DND-41 (cell line): Measurements from ENCODE around the gene FAM53B.

ENCODE experiments used
- ATAC-seq: fragments of 200-7000 bp; cut with Tn5 transposase; 3 replicates; pipeline ENCODE4 v1.9.1; 2021; ENCODE audit warnings: low read depth; ENCODE audit not compliant: insufficient read depth
- DNase-seq: peaks from one replicate; pipeline ENCODE4 v3.0.0-alpha.2; 2020
- H2AFZ ChIP-seq: 2 replicates; pipeline ENCODE4 v1.6.0; 2012; ENCODE audit warnings: low read depth, low read length
- H3K27ac ChIP-seq: 2 replicates; pipeline ENCODE4 v1.5.1; 2012; ENCODE audit warnings: low read length, inconsistent platforms
- H3K27me3 ChIP-seq: fragments of 200-600 bp; sonication (generic); 2 replicates; pipeline ENCODE4 v1.6.0; 2012; ENCODE audit warnings: low read length, mild to moderate bottlenecking, inconsistent platforms; ENCODE audit not compliant: insufficient read depth, poor library complexity
- H3K36me3 ChIP-seq: 2 replicates; pipeline ENCODE4 v1.5.1; 2012; ENCODE audit warnings: low read length, inconsistent platforms; ENCODE audit not compliant: insufficient read depth
- H3K4me1 ChIP-seq: 2 replicates; pipeline ENCODE4 v1.5.1; 2012; ENCODE audit warnings: mild to moderate bottlenecking, low read length; ENCODE audit not compliant: insufficient read depth
- H3K4me2 ChIP-seq: 2 replicates; pipeline ENCODE4 v1.6.0; 2012; ENCODE audit warnings: mild to moderate bottlenecking, moderate library complexity, low read length, inconsistent platforms; ENCODE audit not compliant: insufficient read depth
- H3K4me3 ChIP-seq, 2 experiments: fragments of 200-600 bp in 1 of 2; shearing (Covaris generic) in 1 of 2; 2 replicates each; pipeline ENCODE4 v1.5.1; 2012 to 2016; ENCODE audit warnings: inconsistent platforms in 2 of 2, low read length in 2 of 2, mild to moderate bottlenecking in 2 of 2, low read depth in 1 of 2, moderate library complexity in 1 of 2
- H3K79me2 ChIP-seq: 2 replicates; pipeline ENCODE4 v1.6.0; 2012; ENCODE audit warnings: low read length, inconsistent platforms; ENCODE audit not compliant: insufficient read depth
- H3K9ac ChIP-seq: 2 replicates; pipeline ENCODE4 v1.6.0; 2012; ENCODE audit warnings: low read depth, mild to moderate bottlenecking, inconsistent platforms, low read length, moderate library complexity
- H3K9me3 ChIP-seq: 2 replicates; pipeline ENCODE4 v1.5.1; 2012; ENCODE audit warnings: low read length, moderate library complexity, mild to moderate bottlenecking, inconsistent platforms; ENCODE audit not compliant: insufficient read depth, severe bottlenecking
- H4K20me1 ChIP-seq: 2 replicates; pipeline ENCODE4 v1.6.0; 2012; ENCODE audit warnings: low read length; ENCODE audit not compliant: insufficient read depth
- CTCF ChIP-seq: IDR thresholded peaks from 2 replicates; pipeline ENCODE4 v1.5.1; 2012; ENCODE audit warnings: borderline replicate concordance, low read length, moderate library complexity, mild to moderate bottlenecking; ENCODE audit not compliant: poor library complexity, severe bottlenecking; ENCODE audit errors: extremely low read depth
- EZH2 ChIP-seq: IDR thresholded peaks from 3 replicates; pipeline ENCODE4 v1.6.1; 2012; ENCODE audit warnings: borderline replicate concordance, low read depth, mild to moderate bottlenecking, moderate library complexity, low read length, inconsistent platforms; ENCODE audit not compliant: severe bottlenecking

FAM53B gene

GRCh38 chr10:124650263-124650662 lies 93.9 kb downstream of the FAM53B start:
- no peak overlapping the region for H2AFZ ChIP-seq
- H3K27ac ChIP-seq: peak overlapping the region; percentile 99
- ATAC-seq: no peak
- peak overlapping the region in 1 of 2 experiments; percentile 7; a peak in 1 of 4 replicates for H3K4me3 ChIP-seq
- no peaks in the 10 kb centered on the region for H3K27me3 ChIP-seq
- no peaks in the 10 kb centered on the region for H3K9me3 ChIP-seq
- peak overlapping the region; percentile 72 for H3K9ac ChIP-seq
- H3K4me2 ChIP-seq: peak overlapping the region; percentile 41
- no peak for DNase-seq
- no peaks in the 10 kb centered on the region; the same call in 1 of the 2 replicates for H4K20me1 ChIP-seq
- H3K36me3 ChIP-seq: peaks cover 66% of the 10 kb centered on the region
- no peak for TF ChIP-seq CTCF
- TF ChIP-seq EZH2: no peak
- H3K4me1 ChIP-seq: peaks cover 100% of the 10 kb centered on the region
- H3K79me2 ChIP-seq: peaks cover 95% of the 10 kb centered on the region

GRCh38 chr10:124649214-124649613 lies 95.0 kb downstream of the FAM53B start:
- Histone ChIP-seq H2AFZ (no peak overlapping the region), H3K27me3 (no peaks in the 10 kb centered on the region), H3K4me3 (0 out of 4 replicates have a peak overlapping the region, but pooled peaks of 1 of the 2 experiments have one; percentile 2), H3K4me1 (peaks cover 99% of the 10 kb centered on the region), H3K9ac (peak overlapping the region; percentile 72), H3K4me2 (peak overlapping the region; percentile 68), H3K9me3 (no peaks in the 10 kb centered on the region), H3K27ac (peak overlapping the region; percentile 99), H4K20me1 (peaks cover 4% of the 10 kb centered on the region; the same call in 1 of the 2 replicates), H3K36me3 (peaks cover 65% of the 10 kb centered on the region), H3K79me2 (peaks cover 95% of the 10 kb centered on the region)
- peak; percentile 33 for DNase-seq
- ATAC-seq: no peak
- TF ChIP-seq CTCF (no peak), EZH2 (no peak)

GRCh38 chr10:124648738-124649137 lies 95.4 kb downstream of the FAM53B start:
- Histone ChIP-seq H3K79me2 (peaks cover 95% of the 10 kb centered on the region), H3K4me3 (peak overlapping the region in 1 of 2 experiments; percentile 53; a peak in 2 of 4 replicates), H3K4me1 (peaks cover 99% of the 10 kb centered on the region), H4K20me1 (peaks cover 4% of the 10 kb centered on the region; the same call in 1 of the 2 replicates), H3K4me2 (peak overlapping the region; percentile 68), H3K27ac (peak overlapping the region; percentile 99), H3K36me3 (peaks cover 64% of the 10 kb centered on the region), H3K9ac (peak overlapping the region; percentile 72), H2AFZ (no peak overlapping the region), H3K9me3 (no peaks in the 10 kb centered on the region), H3K27me3 (no peaks in the 10 kb centered on the region)
- peak; percentile 74 for ATAC-seq
- peak; percentile 93 for DNase-seq
- TF ChIP-seq CTCF (peak; percentile 30), EZH2 (no peak)

- Histone ChIP-seq H3K9me3 (no peaks in the 10 kb centered on the region), H3K9ac (peak overlapping the region; percentile 72), H3K27me3 (no peaks in the 10 kb centered on the region), H3K27ac (peak overlapping the region; percentile 99), H3K4me3 (peak overlapping the region in 1 of 2 experiments; percentile 53; a peak in 2 of 4 replicates), H3K79me2 (peaks cover 95% of the 10 kb centered on the region), H3K4me1 (peaks cover 99% of the 10 kb centered on the region), H3K36me3 (peaks cover 63% of the 10 kb centered on the region), H4K20me1 (peaks cover 4% of the 10 kb centered on the region; the same call in 1 of the 2 replicates), H3K4me2 (peak overlapping the region; percentile 68), H2AFZ (peak overlapping the region; percentile 27; the same call in 1 of the 2 replicates)
- TF ChIP-seq CTCF (no peak), EZH2 (no peak)
- no peak for DNase-seq
- peak; percentile 7 for ATAC-seq
Observed at GRCh38 chr10:124648131-124648475, 96.1 kb downstream of the FAM53B start.
